ENCODE results near the gene LIMA1.

DNA sequence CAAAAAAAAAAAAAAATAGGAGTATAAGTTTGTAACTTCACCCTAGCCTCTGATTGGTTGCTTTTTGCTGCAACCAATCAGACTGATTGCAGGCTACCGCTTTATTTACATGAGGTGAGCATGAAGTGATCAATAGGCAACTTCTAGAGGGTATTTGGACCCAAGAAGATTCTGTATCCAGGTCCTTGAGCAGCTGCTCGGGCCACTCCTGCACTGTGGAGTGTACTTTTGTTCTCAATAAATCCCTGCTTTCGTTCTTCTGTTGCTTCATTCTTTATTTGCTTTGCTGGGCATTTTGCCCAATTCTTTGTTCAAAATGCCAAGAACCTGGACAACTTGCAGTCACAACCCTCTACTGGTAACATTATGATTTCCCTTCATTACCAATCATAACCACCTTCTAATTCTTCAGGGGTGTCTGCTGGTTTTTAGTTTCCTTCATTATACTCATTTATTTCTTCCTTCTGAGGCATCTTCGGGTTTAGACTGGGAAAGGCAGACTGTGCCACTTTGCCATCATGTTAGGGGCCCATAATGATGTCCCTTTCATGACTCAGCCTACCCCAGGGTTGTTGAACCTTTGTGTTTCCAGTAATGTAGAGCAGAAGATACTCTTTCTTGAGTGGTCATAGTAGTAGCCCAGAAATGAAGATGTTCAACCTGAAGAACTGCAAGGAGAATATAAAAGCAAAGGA, 43.4 kb upstream of the LIMA1 start:
- TF ChIP-seq CTCF (IDR thresholded peaks at IDR 0.05) (no peak), EP300 (IDR thresholded peaks at IDR 0.05) (no peak), POLR2AphosphoS5 (IDR thresholded peaks at IDR 0.05) (no peak), POLR2A (IDR thresholded peaks at IDR 0.05) (no peak)
